ENCODE measurements around the gene TP53AIP1. TPM values are rescaled to one million over a fixed set of nuclear protein-coding genes. Genes with fewer than 3 reads are reported as not detected.

TP53AIP1 gene
- polyA plus RNA-seq, 1 donor from 2014 or later: not detected

GRCh38 chr11:128901653-128902514 is 40.8 kb downstream of the TP53AIP1 start:
- peak overlapping the region in 1 of 4 donors; percentile 2 for H3K4me3 Mint-ChIP-seq
- H3K27ac Mint-ChIP-seq: no peak overlapping the region

GRCh38 chr11:128900468-128900867 is 42.2 kb downstream of the TP53AIP1 start:
- H3K27me3 Mint-ChIP-seq: peaks cover 76% of the 10 kb centered on the region
- no peaks in the 10 kb centered on the region for H3K9me3 Mint-ChIP-seq
- no peak overlapping the region for H3K4me3 Mint-ChIP-seq
- no peaks in the 10 kb centered on the region for H3K36me3 Mint-ChIP-seq
- peak overlapping the region in 1 of 3 donors; percentile 8 for H3K27ac Mint-ChIP-seq
- peaks cover 14 to 17% (median 14%) of the 10 kb centered on the region in 3 donors for H3K4me1 Mint-ChIP-seq

More at GRCh38 chr11:128901653-128902514, 40.8 kb downstream of the TP53AIP1 start:
- Mint-ChIP-seq H3K4me1 (peaks cover 11 to 20% (median 16%) of the 10 kb centered on the region in 3 donors), H3K27me3 (peaks cover 73% of the 10 kb centered on the region), H3K9me3 (peaks cover 0 to 3% (median 0%) of the 10 kb centered on the region in 3 donors), H3K36me3 (no peaks in the 10 kb centered on the region)

- Mint-ChIP-seq H3K4me1 (peaks cover 8 to 12% (median 8%) of the 10 kb centered on the region in 3 donors), H3K36me3 (no peaks in the 10 kb centered on the region), H3K9me3 (no peaks in the 10 kb centered on the region), H3K4me3 (no peak overlapping the region), H3K27me3 (peaks cover 73% of the 10 kb centered on the region), H3K27ac (no peak overlapping the region)
Observed at GRCh38 chr11:128898580-128899344, 43.9 kb downstream of the TP53AIP1 start.

- no peaks in the 10 kb centered on the region for H3K9me3 Mint-ChIP-seq
- H3K27ac Mint-ChIP-seq: no peak overlapping the region
- H3K4me3 Mint-ChIP-seq: no peak overlapping the region
Observed at GRCh38 chr11:128897826-128898225, 44.8 kb downstream of the TP53AIP1 start.

GRCh38 chr11:128896356-128896755 is 46.3 kb downstream of the TP53AIP1 start:
- Mint-ChIP-seq H3K27me3 (peaks cover 72% of the 10 kb centered on the region), H3K9me3 (no peaks in the 10 kb centered on the region), H3K27ac (no peak overlapping the region), H3K4me1 (peaks cover 6 to 13% (median 9%) of the 10 kb centered on the region in 3 donors), H3K36me3 (no peaks in the 10 kb centered on the region), H3K4me3 (no peak overlapping the region)

More at GRCh38 chr11:128897826-128898225, 44.8 kb downstream of the TP53AIP1 start:
- H3K36me3 Mint-ChIP-seq: no peaks in the 10 kb centered on the region
- H3K27me3 Mint-ChIP-seq: peaks cover 71% of the 10 kb centered on the region
- H3K4me1 Mint-ChIP-seq: peaks cover 6 to 9% (median 9%) of the 10 kb centered on the region in 3 donors

- peaks cover 68% of the 10 kb centered on the region for H3K27me3 Mint-ChIP-seq
- H3K27ac Mint-ChIP-seq: no peak overlapping the region
- peaks cover 8 to 15% (median 9%) of the 10 kb centered on the region in 3 donors for H3K4me1 Mint-ChIP-seq
- H3K36me3 Mint-ChIP-seq: no peaks in the 10 kb centered on the region
- H3K4me3 Mint-ChIP-seq: no peak overlapping the region
- no peaks in the 10 kb centered on the region for H3K9me3 Mint-ChIP-seq
Observed at GRCh38 chr11:128895526-128895925, 47.1 kb downstream of the TP53AIP1 start.

GRCh38 chr11:128894685-128895084 is 48.0 kb downstream of the TP53AIP1 start:
- H3K27ac Mint-ChIP-seq: no peak overlapping the region

GRCh38 chr11:128894286-128894681 is 48.4 kb downstream of the TP53AIP1 start:
- Mint-ChIP-seq H3K36me3 (no peaks in the 10 kb centered on the region), H3K27me3 (peaks cover 71% of the 10 kb centered on the region), H3K27ac (peak overlapping the region in 1 of 3 donors; percentile 5), H3K4me1 (peaks cover 8 to 15% (median 9%) of the 10 kb centered on the region in 3 donors), H3K4me3 (peak overlapping the region in 1 of 4 donors; percentile 3), H3K9me3 (no peaks in the 10 kb centered on the region)

More at GRCh38 chr11:128894685-128895084, 48.0 kb downstream of the TP53AIP1 start:
- Mint-ChIP-seq H3K4me3 (peak overlapping the region in 1 of 4 donors; percentile 36), H3K4me1 (peaks cover 8 to 15% (median 9%) of the 10 kb centered on the region in 3 donors), H3K36me3 (no peaks in the 10 kb centered on the region), H3K27me3 (peaks cover 69% of the 10 kb centered on the region), H3K9me3 (no peaks in the 10 kb centered on the region)

GRCh38 chr11:128893578-128894285 is 48.9 kb downstream of the TP53AIP1 start:
- no peaks in the 10 kb centered on the region for H3K9me3 Mint-ChIP-seq
- H3K4me3 Mint-ChIP-seq: peak overlapping the region in 1 of 4 donors; percentile 3
- no peaks in the 10 kb centered on the region for H3K36me3 Mint-ChIP-seq
- H3K27me3 Mint-ChIP-seq: peaks cover 70% of the 10 kb centered on the region
- H3K4me1 Mint-ChIP-seq: peaks cover 6 to 15% (median 9%) of the 10 kb centered on the region in 3 donors
- peak overlapping the region in 1 of 3 donors; percentile 5 for H3K27ac Mint-ChIP-seq

- Mint-ChIP-seq H3K4me1 (peaks cover 6 to 12% (median 9%) of the 10 kb centered on the region in 3 donors), H3K4me3 (no peak overlapping the region), H3K27me3 (peaks cover 68% of the 10 kb centered on the region), H3K9me3 (no peaks in the 10 kb centered on the region), H3K36me3 (no peaks in the 10 kb centered on the region), H3K27ac (no peak overlapping the region)
Observed at GRCh38 chr11:128892866-128893565, 49.7 kb downstream of the TP53AIP1 start.

GRCh38 chr11:128891913-128892398 is 50.7 kb downstream of the TP53AIP1 start:
- Mint-ChIP-seq H3K4me3 (peak overlapping the region in 2 of 4 donors; percentile 65 to 75), H3K36me3 (no peaks in the 10 kb centered on the region), H3K4me1 (peaks cover 6 to 12% (median 9%) of the 10 kb centered on the region in 3 donors), H3K9me3 (no peaks in the 10 kb centered on the region), H3K27ac (no peak overlapping the region), H3K27me3 (peaks cover 68% of the 10 kb centered on the region)

- H3K27me3 Mint-ChIP-seq: peaks cover 68% of the 10 kb centered on the region
- H3K27ac Mint-ChIP-seq: peak within 1 kb of the TSS in 1 of 3 donors; percentile 67
- peaks cover 5 to 12% (median 6%) of the 10 kb centered on the region in 3 donors for H3K4me1 Mint-ChIP-seq
- no peaks in the 10 kb centered on the region for H3K36me3 Mint-ChIP-seq
- H3K4me3 Mint-ChIP-seq: peak within 1 kb of the TSS in 3 of 4 donors; percentile 63 to 87 (median 75)
- H3K9me3 Mint-ChIP-seq: no peaks in the 10 kb centered on the region
Observed at GRCh38 chr11:128890543-128891368, 51.9 kb downstream of the TP53AIP1 start, which contains the start of gene KCNJ5. TSS of gene KCNJ5 (plus strand) at chr11:128891356. CDS start at chr11:128911274, 19,918 bp downstream.

- H3K27me3 Mint-ChIP-seq: peaks cover 66% of the 10 kb centered on the region
- peak overlapping the region in 1 of 4 donors; percentile 47 for H3K4me3 Mint-ChIP-seq
- H3K27ac Mint-ChIP-seq: no peak overlapping the region
- H3K9me3 Mint-ChIP-seq: no peaks in the 10 kb centered on the region
- H3K4me1 Mint-ChIP-seq: peaks cover 5 to 12% (median 6%) of the 10 kb centered on the region in 3 donors
- H3K36me3 Mint-ChIP-seq: no peaks in the 10 kb centered on the region
Observed at GRCh38 chr11:128890216-128890542, 52.5 kb downstream of the TP53AIP1 start.

Data from IgD-negative memory B cell (primary cell).